K562 (cell line): ENCODE results near the gene CAMK1D. TPM values are rescaled to one million over a fixed set of nuclear protein-coding genes. Genes with fewer than 3 reads are reported as not detected.
A peak's percentile ranks its signal among the peaks of the same experiment; 100 is the strongest.

ENCODE experiments used
- FOXM1 ChIP-seq, 2 experiments: fragments of 450-650 bp in 1 of 2; sonication (generic) in 1 of 2; formaldehyde crosslinking in 1 of 2; IDR thresholded peaks; 2 replicates each; pipeline versions ENCODE4 v1.6.1 to v1.9.0; 2017 to 2022; ENCODE audit warnings: low read depth in 2 of 2, mild to moderate bottlenecking in 2 of 2, missing genetic modification reagents in 1 of 2, moderate library complexity in 1 of 2
- ILK ChIP-seq: fragments of 450-650 bp; IDR thresholded peaks from 2 replicates; pipeline ENCODE4 v1.6.1; 2016; ENCODE audit warnings: missing genetic modification characterization, low read depth, mild to moderate bottlenecking, missing compliant biosample characterization, moderate library complexity, borderline replicate concordance
- IRF2 ChIP-seq: sonication (generic); formaldehyde crosslinking; IDR thresholded peaks from 2 replicates; pipeline ENCODE4 v1.8.1; 2022; ENCODE audit warnings: mild to moderate bottlenecking, missing genetic modification reagents
- MED1 ChIP-seq: sonication (generic); formaldehyde crosslinking; IDR thresholded peaks from 2 replicates; pipeline ENCODE4 v1.8.1; 2023; ENCODE audit warnings: missing genetic modification reagents, borderline replicate concordance
- MLX ChIP-seq, 2 experiments: fragments of 450-650 bp in 1 of 2; sonication (generic) in 1 of 2; formaldehyde crosslinking; conservative IDR thresholded peaks; 2 replicates each; pipeline versions ENCODE4 v1.4.0 to v1.8.1; 2020 to 2022; ENCODE audit warnings: mild to moderate bottlenecking in 1 of 2, missing genetic modification reagents in 1 of 2
- MYBL2 ChIP-seq, 2 experiments: fragments of 450-650 bp in 1 of 2; sonication (generic) in 1 of 2; formaldehyde crosslinking in 1 of 2; IDR thresholded peaks; 2 replicates each; pipeline versions ENCODE4 v1.6.1 to v1.8.1; 2017 to 2022; ENCODE audit warnings: borderline replicate concordance in 1 of 2, inconsistent platforms in 1 of 2, low read depth in 1 of 2, mild to moderate bottlenecking in 1 of 2, missing genetic modification reagents in 1 of 2, moderate library complexity in 1 of 2
- PTTG1 ChIP-seq: fragments of 450-650 bp; IDR thresholded peaks from 2 replicates; pipeline ENCODE4 v1.6.1; 2016; ENCODE audit warnings: low read depth, mild to moderate bottlenecking, missing genetic modification characterization, missing compliant biosample characterization
- ZBTB1 ChIP-seq: sonication (generic); formaldehyde crosslinking; IDR thresholded peaks from 2 replicates; pipeline ENCODE4 v1.8.1; 2023; ENCODE audit warnings: missing genetic modification reagents, low read depth, mild to moderate bottlenecking, borderline replicate concordance
- ZBTB2 ChIP-seq: fragments of 450-650 bp; IDR thresholded peaks from 2 replicates; pipeline ENCODE4 v1.6.1; 2016; ENCODE audit warnings: antibody characterized with exemption
- polyA plus RNA-seq, 8 experiments: library from polyadenylated mRNA; depleted of rRNA in 4 of 8; stranded (reverse) in 5 of 8; unstranded in 3 of 8; fragments of >200 nt; fragmentation: Nextera tagmentation in 2 of 8; fragmentation: Illumina TruSeq in 1 of 8; extraction: Ambion mirVana in 2 of 8; extraction: Trizol in 1 of 8; gene quantifications; 2 replicates each; pipeline versions ENCODE4 v1.2.1 to v1.2.3, GENCODE V29; 2011 to 2014; ENCODE audit warnings: inconsistent platforms in 1 of 8, missing spikeins in 1 of 8
- total RNA-seq, 7 experiments: library from RNA; depleted of rRNA in 6 of 7; stranded (reverse); fragments of >200 nt in 6 of 7; fragmentation: Illumina TruSeq in 2 of 7; extraction: Trizol in 2 of 7; gene quantifications; 2 replicates each; pipeline versions ENCODE4 v1.2.1 to v1.2.3, GENCODE V29; 2011 to 2021; ENCODE audit warnings: low replicate concordance in 1 of 7
- TF ChIP-seq, protein P1 (sequence below): fragments of 200-800 bp; sonication (Bioruptor generic); IDR thresholded peaks from 2 replicates; pipeline ENCODE4 v1.6.1; 2017; ENCODE audit warnings: missing genetic modification characterization, missing compliant biosample characterization
- TF ChIP-seq, protein P2 (sequence below): fragments of 450-650 bp; IDR thresholded peaks from 2 replicates; pipeline ENCODE4 v1.6.1; 2016; ENCODE audit warnings: low read depth

Gene CAMK1D
- total and polyA plus RNA-seq, 9 of the 15 experiments (the other 6 are each of a cell fraction or from before 2014, with no cell fraction given): 0.12 to 0.24 (median 0.20) TPM; not detected in 5

GRCh38 chr10:12710594-12711349 is 361.4 kb downstream of the CAMK1D start (continued):
- TF ChIP-seq ILK (tag) (no peak), MED1 (CRISPR knock-in tag) (no peak), PTTG1 (tag) (no peak), IRF2 (CRISPR knock-in tag) (no peak), ZBTB2 (no peak), MYBL2 (IDR thresholded peaks at IDR 0.05; ENCODE audit: low read depth) (no peak), MYBL2 (CRISPR knock-in tag; IDR thresholded peaks at IDR 0.05; ENCODE audit: borderline replicate concordance) (no peak), FOXM1 (IDR thresholded peaks at IDR 0.05; ENCODE audit: low read depth) (no peak), FOXM1 (CRISPR knock-in tag; IDR thresholded peaks at IDR 0.05; ENCODE audit: low read depth) (no peak), ZBTB1 (CRISPR knock-in tag) (no peak), MLX (CRISPR knock-in tag; conservative IDR thresholded peaks at IDR 0.05) (no peak)
- TF ChIP-seq, protein P1, sequence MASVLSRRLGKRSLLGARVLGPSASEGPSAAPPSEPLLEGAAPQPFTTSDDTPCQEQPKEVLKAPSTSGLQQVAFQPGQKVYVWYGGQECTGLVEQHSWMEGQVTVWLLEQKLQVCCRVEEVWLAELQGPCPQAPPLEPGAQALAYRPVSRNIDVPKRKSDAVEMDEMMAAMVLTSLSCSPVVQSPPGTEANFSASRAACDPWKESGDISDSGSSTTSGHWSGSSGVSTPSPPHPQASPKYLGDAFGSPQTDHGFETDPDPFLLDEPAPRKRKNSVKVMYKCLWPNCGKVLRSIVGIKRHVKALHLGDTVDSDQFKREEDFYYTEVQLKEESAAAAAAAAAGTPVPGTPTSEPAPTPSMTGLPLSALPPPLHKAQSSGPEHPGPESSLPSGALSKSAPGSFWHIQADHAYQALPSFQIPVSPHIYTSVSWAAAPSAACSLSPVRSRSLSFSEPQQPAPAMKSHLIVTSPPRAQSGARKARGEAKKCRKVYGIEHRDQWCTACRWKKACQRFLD (CRISPR knock-in tag): peak; percentile 71; the same call in 1 of the 2 replicates
- TF ChIP-seq, protein P2, sequence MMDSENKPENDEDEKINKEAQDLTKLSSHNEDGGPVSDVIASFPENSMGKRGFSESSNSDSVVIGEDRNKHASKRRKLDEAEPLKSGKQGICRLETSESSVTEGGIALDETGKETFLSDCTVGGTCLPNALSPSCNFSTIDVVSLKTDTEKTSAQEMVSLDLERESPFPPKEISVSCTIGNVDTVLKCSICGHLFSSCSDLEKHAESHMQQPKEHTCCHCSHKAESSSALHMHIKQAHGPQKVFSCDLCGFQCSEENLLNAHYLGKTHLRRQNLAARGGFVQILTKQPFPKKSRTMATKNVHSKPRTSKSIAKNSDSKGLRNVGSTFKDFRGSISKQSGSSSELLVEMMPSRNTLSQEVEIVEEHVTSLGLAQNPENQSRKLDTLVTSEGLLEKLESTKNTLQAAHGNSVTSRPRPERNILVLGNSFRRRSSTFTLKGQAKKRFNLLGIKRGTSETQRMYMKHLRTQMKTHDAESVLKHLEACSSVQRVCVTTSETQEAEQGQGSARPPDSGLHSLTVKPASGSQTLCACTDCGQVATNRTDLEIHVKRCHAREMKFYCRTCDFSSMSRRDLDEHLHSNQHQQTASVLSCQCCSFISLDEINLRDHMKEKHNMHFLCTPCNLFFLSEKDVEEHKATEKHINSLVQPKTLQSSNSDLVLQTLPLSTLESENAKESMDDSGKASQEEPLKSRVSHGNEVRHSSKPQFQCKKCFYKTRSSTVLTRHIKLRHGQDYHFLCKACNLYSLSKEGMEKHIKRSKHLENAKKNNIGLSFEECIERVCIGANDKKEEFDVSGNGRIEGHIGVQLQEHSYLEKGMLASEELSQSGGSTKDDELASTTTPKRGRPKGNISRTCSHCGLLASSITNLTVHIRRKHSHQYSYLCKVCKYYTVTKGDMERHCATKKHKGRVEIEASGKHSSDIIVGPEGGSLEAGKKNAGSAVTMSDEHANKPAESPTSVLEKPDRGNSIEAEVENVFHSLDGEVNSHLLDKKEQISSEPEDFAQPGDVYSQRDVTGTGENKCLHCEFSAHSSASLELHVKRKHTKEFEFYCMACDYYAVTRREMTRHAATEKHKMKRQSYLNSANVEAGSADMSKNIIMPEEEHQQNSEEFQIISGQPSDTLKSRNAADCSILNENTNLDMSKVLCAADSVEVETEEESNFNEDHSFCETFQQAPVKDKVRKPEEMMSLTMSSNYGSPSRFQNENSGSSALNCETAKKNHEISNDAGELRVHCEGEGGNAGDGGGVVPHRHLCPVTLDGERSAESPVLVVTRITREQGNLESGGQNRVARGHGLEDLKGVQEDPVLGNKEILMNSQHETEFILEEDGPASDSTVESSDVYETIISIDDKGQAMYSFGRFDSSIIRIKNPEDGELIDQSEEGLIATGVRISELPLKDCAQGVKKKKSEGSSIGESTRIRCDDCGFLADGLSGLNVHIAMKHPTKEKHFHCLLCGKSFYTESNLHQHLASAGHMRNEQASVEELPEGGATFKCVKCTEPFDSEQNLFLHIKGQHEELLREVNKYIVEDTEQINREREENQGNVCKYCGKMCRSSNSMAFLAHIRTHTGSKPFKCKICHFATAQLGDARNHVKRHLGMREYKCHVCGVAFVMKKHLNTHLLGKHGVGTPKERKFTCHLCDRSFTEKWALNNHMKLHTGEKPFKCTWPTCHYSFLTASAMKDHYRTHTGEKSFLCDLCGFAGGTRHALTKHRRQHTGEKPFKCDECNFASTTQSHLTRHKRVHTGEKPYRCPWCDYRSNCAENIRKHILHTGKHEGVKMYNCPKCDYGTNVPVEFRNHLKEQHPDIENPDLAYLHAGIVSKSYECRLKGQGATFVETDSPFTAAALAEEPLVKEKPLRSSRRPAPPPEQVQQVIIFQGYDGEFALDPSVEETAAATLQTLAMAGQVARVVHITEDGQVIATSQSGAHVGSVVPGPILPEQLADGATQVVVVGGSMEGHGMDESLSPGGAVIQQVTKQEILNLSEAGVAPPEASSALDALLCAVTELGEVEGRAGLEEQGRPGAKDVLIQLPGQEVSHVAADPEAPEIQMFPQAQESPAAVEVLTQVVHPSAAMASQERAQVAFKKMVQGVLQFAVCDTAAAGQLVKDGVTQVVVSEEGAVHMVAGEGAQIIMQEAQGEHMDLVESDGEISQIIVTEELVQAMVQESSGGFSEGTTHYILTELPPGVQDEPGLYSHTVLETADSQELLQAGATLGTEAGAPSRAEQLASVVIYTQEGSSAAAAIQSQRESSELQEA: no peak
